Hematopoietic multipotent progenitor cell (in vitro differentiated cells): ENCODE measurements around the gene ZBTB11. TPM values are rescaled to one million over a fixed set of nuclear protein-coding genes. Genes with fewer than 3 reads are reported as not detected.
"Not testable (repeated sequence)": the region's sequence is repeated elsewhere in the genome, so short reads cannot be mapped to it uniquely, and the experiment has no call there.

Source experiments
- DNase-seq, 3 donors: peaks; one replicate each; pipeline ENCODE4 v3.0.0-alpha.2; 2011 to 2015; ENCODE audit warnings: low read depth in 2 of 3, low spot score in 2 of 3
- small RNA-seq: library from RNA; depleted of rRNA; stranded (forward); fragments of <200 nt; gene quantifications from one replicate; pipeline ENCODE3, GENCODE V24; 2012
- total RNA-seq: library from RNA; depleted of rRNA; stranded (reverse); fragments of >200 nt; gene quantifications from one replicate; pipeline ENCODE4 v1.2.3, GENCODE V29; 2012

The ZBTB11 gene
- total RNA-seq, 1 donor: 27.7 TPM

DNA sequence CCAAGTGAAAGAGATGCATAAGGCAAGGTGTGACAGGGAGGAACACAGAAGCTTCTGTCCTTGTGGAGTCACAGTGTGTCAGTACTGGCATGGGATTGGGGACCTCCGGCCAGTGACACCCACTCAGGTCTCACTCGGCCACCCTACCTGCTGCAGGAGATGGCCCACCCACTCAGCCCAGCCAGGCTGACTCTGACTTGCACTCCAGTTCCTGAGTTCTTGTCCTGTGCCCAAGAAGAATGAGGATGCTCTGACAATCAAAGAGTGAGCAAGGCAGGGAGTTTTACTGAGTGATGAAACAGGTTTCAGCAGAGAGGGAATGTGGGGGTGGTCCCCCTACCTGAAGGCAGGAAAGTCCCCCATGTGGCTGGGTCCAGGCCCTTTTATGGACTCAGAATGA lies 52.1 kb downstream of the ZBTB11 start:
- DNase-seq: no peak

DNA sequence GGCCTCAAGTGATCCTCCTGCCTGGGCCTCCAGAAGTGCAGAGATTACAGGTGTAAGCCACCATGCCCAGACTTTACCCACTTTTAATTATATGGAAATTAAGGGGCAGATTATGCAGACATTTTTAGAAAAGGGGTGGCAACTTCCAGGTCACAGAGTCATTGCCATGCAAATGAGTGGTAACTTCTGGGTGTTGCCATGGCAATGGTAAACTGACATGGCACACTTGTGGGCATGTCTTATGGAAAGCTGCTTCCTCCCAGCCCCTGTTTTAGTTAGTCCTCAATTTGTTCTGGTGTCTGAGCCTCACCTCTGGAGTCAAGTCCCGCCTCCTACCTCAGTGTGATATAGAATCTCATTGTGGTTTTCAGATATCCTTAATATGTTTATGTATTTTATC lies 53.3 kb downstream of the ZBTB11 start:
- DNase-seq: no peak

DNA sequence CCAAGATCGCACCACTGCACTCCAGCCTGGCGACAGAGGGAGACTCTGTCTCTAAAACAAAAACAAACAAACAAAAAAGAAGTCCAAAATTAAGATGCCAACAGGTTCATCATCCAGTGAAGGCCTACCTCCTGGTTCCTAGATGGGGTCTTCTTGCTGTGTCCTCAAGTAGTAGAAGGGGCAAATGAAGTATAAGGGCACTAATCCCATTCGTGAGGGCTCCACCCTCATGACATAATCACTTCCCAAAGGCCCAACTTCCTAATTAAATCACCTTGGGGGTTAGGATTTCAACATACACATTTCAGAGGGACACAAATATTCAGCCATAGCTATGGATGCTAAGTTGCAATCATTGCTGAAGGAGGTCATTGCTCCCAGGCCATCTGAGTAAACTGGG lies 57.2 kb downstream of the ZBTB11 start:
- DNase-seq: no peak

DNA sequence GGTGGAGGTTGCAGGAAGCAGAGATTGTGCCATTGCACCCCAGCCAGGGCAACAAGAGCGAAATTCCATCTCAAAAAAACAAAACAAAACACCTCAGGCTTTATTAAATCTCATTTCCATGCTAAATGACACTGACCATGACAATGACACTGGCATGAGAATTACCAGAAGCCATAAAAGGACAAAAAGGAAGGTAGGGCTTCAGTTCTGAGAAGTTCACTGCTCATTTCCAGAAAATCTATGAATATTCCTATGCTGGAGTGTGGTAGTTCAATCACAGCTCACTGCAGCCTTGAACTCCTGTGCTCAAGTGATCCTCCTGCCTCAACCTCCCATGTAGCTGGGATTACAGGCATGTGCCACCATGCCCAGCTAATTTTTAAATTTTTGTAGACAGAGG lies 58.2 kb downstream of the ZBTB11 start:
- DNase-seq: no peak

DNA sequence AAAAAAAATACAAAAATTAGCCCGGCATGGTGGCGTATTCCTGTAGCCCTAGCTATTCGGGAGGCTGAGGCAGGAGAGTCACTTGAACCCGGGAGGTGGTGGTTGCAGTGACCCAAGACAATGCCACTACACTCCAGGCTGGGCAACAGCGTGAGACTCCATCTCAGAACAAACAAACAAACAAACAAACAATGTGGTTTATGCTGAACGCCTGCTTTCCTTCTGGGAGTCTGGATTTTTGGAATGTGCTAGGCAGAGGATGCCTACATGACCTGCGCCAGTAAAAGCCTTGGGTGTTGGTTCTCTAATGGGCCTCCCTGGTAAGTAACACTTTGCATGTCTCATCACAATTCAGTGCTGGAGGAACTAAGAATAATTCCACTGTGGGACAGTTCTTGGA lies 59.5 kb downstream of the ZBTB11 start:
- DNase-seq: no peak

DNA sequence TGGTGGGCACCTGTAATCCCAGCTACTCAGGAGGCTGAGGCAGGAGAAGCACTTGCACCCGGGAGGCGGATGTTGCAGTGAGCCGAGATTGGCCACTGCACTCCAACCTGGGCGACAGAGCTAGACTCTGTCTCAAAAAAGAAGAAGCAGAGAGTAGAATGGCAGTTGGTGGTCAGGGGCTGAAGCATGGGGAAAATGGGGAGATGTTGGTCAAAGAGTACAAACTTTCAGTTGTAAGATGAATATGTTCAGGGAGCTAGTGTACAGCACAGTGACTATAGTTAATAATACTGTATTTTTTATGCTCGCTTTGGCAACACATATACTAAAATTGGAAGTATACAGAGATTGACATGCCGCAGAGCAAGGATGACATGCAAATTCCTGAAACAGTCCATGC lies 61.4 kb downstream of the ZBTB11 start:
- DNase-seq: no peak

DNA sequence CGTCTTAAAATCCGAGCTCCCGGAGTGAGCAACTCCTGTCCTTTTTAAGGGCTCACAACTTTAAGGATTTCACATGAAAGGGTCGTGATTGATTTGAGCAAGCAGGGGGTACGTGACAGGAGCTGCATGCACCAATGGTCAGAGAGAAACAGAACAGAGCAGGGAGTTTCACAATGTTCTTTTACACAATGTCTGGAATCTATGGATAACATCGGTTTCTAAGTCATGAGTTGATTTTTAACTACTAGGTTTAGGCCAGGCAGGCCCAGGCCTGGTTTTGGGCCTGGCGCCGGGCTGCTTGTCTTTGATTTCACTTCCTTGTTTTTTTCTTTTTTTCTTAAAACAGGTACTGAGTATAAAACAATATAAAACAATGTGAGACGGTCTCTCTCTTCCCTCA lies 63.9 kb downstream of the ZBTB11 start:
- DNase-seq: not testable (repeated sequence)

DNA sequence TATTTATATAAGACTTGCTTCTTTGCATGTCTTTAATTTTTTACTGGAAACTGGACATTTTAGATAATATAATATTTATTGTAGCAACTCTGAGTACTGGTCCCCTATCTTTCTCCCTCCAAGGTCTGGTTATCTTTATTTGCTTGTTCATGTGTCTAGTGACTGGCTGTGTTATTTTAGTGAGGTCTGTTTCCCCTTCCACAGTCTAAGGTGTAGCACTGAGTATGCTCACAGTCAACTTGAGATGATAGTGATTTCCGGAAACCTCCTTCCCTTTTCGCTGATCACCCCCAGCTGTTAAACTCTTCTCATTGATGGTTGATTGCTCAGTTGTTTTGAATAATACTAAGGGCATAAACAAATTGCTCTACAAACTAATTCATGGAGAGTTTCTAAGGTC lies 65.9 kb downstream of the ZBTB11 start:
- no peak for DNase-seq

DNA sequence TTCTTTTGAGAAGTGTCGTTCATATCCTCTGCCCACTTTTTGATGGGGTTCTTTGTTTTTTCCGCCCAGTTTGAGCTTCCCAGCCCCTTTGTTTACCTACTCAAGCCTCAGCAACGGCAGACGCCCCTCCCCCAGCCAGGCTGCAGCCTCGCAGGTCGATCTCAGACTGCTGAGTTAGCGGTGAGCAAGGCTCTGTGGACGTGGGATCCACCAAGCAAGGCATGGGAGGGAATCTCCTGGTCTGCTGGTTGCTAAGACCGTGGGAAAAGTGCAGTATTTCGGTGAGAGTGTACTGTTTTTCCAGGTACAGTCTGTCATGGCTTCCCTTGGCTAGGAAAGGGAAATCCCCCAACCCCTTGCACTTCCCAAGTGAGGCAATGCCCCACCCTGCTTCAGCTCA lies 71.5 kb downstream of the ZBTB11 start:
- DNase-seq: not testable (repeated sequence)

DNA sequence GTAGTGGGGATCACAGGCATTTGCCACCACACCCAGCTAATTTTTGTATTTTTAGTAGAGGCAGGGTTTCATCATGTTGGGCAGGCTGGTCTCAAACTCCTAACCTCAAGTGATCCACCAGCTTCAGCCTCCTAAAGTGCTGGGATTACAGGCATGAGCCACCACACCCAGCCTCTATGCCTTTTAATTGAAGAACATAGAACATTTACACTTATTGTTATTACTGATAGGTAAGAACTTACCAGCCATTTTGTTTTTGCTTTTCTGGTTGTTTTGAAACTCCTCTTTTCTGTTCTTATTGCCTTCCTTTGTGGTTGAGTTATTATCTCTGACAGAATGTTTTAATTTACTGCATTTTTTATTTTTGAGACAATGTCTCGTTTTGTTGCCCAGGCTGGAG lies 73.7 kb downstream of the ZBTB11 start:
- no peak for DNase-seq

DNA sequence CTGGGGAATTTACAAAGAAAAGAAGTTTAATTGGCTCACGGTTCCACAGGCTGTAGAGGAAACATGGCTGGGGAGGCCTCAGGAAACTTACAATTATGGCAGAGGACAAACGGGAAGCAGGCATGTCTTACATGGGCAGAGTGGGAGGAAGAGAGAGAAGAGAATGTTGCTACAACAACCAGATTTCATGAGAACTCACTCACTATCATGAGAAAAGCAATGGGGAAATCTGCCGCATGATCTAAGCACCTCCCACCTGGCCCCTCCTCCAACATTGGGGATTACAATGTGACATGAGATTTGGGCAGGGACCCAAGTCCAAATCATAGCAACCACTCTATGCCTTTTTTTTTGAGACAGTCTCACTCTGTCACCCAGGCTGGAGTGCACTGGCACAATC lies 74.2 kb downstream of the ZBTB11 start:
- no peak for DNase-seq

Small RNA genes lying within 50 kb of the gene (small RNA-seq; reads per million reads assigned to genes)
- gene RF00019: not detected
- gene RNU6-1256P: not detected
- gene RNY1P12: not detected

Other genes with a start within 250 kb of the ZBTB11 start
- gene SENP7, start 163.9 kb downstream of the ZBTB11 start, total RNA-seq: 10.0 TPM
- gene TRMT10C, start 115.3 kb downstream of the ZBTB11 start, total RNA-seq: 12.9 TPM
- 20.7 TPM for gene PCNP, start 103.0 kb downstream of the ZBTB11 start, total RNA-seq
- gene RPL24, start 9.6 kb upstream of the ZBTB11 start, total RNA-seq: 647 TPM
- 8.1 TPM for gene CEP97, start 47.5 kb upstream of the ZBTB11 start, total RNA-seq
- gene NXPE3, start 102.1 kb upstream of the ZBTB11 start, total RNA-seq: 12.4 TPM
- 222 TPM for gene NFKBIZ, start 172.4 kb upstream of the ZBTB11 start, total RNA-seq